SIG-M5 treated with dmso at 0.1 percent for 504 hours (cell line): Measurements from ENCODE around the gene ZBTB21.

Source experiments
- DNase-seq: peaks from one replicate; lab custom pipeline; 2025; ENCODE audit not compliant: unreplicated experiment; lab: John Stamatoyannopoulos, UW

Gene ZBTB21

DNA sequence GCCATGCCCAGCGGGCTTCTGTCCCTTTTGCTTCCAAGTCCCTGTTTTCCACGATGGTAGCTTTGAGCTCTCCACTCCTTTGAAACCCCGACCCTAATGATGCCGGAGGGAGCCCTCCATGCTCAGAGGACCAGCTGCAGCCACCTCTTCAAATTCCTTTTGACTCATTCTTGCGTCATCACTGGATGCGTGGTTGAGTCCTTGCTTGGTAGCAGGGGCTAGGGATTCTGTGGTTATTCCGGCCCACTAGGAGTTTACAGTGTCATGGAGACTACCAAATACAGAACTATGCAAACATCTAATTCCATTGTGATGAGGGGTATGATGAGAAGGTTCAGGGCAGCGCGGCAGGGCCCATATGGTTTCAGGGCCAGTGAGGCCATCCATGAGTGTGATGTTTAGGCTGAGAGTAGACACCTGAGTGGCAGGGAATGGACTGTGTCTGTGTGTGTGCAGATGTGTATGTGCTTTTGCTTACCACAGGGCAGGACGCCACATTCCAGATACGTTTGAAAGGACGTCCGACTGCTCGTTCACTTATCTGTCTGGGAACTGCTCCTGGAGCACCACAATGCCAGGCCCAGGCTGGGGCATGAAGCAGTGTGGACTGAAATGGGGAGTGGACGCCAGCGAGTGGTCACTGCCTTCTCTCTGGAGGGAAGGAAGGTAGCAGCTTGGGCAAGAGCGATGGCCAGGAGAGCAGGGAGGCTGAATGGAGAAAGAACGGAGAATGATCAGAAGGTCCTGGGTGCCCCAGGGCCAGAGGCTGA, 30.4 kb upstream of the ZBTB21 start:
- no peak for DNase-seq

DNA sequence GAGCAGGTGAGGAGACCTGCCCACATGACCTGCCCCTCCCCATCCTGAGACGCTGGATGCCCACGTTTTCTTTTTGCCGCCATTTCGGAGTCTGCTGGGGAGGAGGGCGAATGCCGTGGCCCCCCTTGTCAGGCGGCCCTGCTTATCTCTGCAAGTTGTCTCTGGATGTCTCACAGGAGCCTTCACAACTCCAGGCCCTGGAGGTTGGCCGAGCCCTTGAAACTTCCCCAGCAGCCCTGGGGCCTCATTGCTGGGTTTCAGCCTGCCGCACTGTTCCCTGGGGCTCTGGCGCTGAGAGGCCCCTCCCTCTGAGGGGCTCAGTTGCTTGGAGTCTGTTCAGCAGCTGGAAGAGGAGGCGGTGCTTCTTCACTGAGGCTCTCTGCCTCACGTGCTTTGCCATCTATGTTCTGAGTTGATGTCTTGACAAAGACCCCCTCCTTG, 29.8 kb upstream of the ZBTB21 start:
- no peak for DNase-seq

DNA sequence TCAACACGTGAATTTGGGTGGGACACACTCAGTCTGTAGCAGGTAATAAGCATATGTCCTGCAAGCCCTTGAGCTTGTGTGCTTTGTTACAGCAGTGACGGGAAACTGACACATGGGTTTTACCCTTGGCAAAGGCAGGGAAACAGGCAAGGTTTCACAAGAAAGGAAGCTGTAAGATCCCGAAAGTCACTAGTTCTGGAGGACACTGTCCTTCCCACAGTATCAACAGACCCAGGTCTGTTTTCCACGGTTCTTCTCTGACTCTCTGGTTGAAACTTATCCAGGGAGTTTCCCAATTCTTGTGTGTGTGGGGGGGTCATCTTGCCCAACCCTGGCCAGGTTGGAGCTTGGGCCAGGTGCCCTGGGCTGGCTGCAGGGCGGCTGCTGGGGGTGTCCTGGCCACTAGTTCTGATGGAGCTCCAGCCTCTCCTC, 29.3 kb upstream of the ZBTB21 start:
- no peak for DNase-seq

DNA sequence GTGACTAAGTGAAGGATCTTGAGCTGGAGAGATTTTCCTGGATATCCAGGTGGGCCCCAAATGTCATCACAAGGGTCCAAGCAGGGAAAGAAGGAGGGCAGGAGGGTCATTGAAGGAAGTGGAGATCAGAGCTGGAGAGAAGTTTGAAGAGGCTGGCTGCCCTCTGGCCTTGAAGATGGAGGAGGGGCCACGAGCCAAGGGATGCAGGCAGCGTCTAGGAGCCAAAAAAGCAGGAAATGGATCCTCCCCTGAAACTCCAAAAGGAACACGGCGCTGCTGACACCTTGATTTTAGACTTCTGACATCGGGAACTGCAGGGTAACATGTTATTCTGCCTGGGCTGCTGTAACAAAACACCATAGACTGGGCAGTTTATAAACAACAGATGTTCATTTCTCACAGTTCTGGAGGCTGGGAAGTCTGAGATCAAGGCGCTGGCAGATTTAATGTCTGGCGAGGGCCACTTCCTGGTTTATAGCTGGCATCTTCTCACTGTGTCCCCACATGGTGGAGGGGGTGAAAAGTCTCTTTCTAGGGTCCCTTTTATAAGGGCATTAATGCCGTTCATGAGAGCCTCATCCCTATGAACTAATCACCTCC, 28.8 kb upstream of the ZBTB21 start:
- DNase-seq = no peak

DNA sequence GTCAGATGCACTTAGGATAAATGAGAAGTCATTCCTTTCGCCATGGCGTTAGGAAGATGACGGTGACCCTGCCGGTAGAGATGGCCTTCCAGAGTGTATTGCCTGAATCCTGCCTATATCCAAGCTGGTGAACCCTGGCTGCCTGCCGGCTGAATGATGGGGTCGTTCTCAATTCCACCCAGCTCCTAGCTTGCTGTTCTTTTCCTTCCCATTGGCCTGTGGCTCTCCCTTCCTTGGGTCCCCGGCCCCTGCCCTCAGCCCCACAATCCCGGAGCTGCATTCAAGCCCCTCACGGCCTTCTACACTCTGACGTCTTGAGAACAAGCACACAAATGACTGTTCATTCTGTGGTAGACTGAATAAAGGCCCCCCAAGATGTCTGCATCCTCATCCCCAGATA, 28.2 kb upstream of the ZBTB21 start:
- no peak for DNase-seq

DNA sequence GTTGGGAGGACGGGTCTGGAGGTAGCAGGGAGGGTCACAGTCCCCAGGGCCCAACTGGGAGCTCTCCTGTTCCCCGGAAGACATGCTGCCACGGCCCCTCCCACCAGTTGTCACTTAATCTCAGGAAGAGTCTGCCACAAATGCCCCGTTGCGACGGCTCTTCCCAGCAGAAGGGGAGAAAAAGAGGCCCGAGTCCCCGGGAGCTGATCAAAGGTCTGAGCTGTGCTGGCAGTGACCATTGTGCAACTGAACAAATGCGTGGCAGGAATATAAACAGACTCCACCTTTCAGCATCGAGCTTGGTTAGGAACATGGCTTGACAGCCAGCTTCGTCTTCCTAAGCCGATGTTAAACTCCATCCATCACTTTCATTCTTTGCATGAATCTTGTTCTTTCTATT, 27.8 kb upstream of the ZBTB21 start:
- no peak for DNase-seq

DNA sequence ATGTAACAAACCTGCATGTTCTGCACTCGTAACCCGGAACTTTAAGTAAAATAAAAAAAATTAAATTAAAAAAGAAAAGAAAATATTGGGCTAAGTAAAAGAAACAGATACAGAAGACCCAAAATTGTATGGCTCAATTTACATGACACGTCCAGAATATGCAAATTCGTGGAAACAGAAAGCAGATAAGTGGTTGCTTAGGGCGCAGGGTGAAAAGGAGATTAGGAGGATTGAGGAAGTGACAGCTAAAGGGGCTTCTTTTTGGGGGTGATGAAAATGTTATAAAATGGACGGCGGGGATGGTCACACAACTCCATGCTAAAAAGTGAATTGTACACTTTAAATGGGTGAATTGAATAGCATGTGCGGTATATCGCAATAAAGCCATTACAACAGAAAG, 27.4 kb upstream of the ZBTB21 start:
- DNase-seq = no peak

DNA sequence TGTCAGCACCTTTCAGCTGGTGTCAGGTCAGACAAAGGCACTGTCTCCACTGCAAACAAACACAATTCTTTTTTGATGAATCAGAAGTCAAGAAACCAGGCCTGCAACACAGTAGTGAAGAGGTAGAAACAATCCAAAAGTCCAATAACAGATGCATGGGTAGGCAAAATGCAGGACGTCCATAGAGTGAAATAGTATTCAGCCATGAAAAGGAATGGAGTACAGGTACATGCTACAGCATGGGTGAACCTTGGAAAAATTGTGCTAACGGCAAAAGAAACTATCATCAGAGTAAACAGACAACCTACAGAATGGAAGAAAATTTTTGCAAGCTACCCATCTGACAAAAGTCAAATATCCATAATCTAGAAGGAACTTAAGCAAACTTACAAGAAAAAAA, 26.2 kb upstream of the ZBTB21 start:
- no peak for DNase-seq

DNA sequence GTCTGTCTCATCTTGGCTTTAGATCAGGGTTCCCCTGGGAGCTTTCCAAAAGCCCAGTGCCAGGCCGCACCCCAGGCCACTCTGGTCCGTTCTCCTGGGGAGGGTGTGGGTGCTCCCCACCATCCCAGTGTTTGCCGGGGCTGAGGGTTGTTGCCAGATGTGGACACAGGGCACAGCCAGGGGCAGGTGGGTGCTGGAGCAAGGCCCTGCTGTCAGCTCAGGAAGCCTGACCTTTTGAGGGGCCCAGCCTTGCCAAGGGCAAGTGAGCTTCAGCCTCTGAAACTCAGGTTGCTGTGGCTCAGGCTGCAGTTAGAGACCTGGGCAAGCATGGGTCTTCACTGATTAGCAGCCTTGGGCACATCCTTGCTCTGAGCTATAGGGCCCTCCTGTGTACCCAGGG, 22.8 kb upstream of the ZBTB21 start:
- DNase-seq = no peak

DNA sequence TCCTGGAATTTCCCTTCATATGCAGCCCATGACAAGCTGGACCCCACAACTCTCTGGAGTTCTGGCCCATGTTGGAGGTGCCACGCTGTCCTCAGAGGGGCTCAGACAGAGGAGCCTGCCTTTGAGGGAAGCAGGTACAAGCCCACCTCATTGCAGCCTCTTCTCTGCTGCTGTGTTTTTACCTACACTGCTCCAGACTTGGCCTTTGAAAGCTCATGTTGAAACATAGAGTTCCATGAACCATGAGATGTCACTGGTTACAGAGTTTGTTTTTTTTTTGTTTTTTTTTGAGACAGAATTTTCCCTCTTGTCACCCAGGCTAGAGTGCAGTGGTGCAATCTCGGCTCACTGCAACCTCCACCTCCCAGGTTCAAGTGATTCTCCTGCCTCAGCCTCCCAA, 22.1 kb upstream of the ZBTB21 start:
- DNase-seq = no peak

DNA sequence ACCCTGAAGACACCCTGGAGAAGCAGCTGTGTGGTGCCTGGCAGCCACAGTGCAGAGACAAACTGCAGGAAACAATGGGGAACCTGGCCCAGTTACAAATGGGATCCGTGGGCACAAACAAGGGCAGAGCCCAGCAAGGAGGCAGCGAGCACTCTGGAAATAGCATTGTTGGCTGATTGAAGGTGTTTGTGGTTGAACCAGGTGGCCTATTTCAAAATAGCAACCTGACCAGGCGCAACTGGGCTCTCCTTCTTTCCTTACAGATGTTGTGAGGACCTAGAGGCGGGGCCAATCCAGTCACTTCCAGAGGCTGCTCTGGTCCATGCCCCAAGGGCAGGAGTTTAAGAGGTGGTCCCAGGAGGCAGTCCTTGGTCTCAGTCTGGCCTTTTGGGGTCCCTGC, 21.7 kb upstream of the ZBTB21 start:
- DNase-seq = no peak

DNA sequence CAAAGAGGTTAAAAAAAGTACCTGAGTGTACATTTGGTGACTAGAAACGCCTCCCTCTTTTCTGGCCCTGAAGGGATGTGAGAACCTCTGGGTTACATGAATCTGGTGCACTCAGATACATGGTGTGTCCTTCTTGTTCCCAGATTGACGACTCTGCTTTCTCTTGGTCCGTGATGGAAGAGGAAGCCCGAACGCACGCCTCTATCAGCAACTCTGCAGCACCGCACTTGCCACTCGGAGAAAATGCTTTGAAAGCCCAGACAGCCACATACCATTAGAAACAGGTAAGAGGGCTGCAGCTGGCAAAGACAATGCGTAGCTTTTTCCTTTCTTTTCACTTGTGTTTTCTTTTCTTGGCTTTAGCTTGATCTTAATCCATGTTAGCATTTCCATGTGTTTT, 21.1 kb upstream of the ZBTB21 start:
- no peak for DNase-seq

DNA sequence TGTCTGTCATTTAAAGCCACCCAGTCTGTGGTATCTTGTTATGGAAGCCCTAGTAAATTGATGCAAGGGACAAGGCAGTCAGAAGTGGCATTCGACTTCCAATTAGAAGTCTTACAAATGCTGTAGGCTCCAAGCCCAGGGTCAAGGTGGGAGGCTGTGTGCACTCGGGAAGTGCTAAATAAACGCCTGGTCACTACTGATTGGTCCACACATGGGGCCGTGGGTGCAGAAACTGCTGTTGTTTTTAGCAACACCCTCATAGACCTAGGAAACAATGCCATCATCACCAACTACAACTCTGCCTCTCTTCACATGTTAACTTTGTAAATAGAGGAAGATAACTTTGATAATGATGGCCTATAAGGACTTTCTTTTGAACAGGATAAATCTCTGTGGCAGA, 20.2 kb upstream of the ZBTB21 start:
- no peak for DNase-seq

DNA sequence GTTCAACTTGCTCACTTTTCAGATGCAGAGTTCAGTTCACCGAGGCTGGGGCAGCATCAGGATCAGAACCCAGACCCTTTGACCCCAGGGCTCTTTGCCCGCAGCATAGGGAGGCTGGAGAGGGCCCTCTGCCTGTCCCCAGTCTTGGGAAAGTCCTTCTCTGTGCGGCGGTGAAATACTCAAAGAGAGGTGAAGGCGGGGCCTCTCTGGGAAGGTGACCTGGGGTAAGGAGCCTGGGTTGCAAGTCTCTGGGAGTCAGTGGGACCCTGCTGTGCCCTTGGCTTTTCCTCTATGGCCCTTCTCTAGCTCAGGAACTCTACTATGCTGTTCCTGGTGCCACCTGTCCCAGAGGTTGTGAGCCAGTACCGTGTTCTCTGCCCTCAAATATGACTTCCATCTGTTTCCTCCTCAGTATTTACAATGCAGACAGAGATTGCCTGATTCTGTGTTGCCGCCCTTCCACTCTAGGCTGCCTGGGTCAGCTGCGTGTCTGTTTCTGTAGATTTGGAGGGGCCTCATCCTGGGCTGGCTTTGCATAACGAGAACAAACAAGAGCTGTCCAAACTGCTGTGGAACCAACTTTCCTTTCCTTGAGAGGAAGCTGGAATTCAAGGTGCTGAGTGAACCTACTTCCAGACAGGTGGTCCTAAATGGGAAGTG, 18.7 kb upstream of the ZBTB21 start:
- DNase-seq = no peak

DNA sequence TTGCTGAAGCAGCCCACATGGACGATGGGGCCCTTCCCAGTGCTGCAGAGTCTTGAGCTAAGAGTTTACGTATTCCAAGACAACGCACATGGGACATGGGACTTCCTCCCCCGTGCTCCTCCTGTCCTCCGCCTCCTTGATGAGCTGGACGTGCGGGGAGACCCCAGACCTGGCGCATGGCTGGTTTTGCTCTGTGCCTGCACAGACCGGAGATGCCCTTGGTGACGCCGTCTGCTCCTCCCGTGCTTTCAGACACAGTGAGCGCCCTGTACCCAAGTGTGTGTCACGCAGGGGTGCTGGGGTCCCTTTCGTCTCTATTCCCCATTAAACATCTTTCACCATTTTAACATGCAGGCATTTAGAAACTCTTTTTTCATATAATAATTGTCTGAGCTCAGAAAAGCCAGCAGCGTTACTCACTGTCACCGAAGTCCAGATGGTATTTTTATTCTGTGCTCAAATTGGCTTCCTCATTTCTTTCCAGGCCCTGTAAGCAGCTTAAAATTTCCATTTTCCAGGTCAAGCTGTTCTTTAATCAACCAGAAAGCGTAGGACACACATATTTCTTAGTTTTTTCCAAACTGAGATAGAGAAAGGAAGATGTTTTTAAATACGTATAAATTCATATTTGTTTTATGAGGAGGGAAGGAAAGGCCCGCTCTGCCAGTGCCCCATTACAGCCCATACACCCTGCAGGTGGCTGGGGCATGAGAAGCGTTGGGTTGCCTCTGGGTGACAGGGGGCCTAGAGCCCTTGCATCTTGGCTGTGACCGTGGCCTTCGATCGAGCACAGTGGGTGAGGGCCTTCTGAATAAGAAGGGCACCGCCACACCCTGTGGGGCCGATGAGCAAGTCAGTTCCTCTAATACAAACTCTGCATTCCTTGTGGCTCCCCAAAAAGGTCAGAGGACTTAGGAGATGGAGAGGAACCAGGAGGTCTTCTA, 17.9 kb upstream of the ZBTB21 start:
- DNase-seq = no peak

DNA sequence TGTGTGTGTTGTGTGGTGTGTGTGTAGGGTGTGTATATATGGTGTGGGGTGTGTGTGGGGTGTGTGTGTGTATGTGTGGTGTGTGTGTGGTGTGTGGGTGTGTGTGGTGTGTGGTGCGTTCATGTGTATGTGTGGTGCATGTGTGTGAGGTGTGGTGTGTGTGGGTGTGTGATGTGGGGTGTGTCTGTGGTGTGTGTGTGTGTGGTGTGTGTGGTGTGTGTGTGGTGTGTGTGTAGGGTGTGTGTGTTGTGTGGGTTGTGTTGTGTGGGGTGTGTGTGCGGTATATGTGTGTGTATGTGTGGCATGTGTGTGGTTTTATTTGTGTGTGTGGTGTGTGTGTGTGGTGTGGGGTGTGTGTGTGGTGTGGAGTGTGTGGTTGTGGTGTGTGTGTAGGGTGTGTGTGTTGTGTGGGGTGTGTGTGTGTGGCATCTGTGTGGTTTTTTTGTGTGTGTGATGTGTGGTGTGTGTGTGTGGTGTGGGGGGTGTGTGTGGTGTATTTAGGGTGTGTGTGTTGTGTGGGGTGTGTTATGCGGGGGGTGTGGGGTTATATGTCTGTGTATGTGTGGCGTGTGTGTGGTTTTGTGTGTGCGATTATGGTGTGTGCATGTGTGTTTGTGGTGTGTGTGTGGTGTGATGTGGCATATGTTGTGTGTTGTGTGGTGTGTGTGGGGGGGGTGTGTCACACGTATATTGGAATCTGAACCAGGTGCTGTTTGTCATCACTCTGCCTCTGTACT, 17.1 kb upstream of the ZBTB21 start:
- DNase-seq = no peak

DNA sequence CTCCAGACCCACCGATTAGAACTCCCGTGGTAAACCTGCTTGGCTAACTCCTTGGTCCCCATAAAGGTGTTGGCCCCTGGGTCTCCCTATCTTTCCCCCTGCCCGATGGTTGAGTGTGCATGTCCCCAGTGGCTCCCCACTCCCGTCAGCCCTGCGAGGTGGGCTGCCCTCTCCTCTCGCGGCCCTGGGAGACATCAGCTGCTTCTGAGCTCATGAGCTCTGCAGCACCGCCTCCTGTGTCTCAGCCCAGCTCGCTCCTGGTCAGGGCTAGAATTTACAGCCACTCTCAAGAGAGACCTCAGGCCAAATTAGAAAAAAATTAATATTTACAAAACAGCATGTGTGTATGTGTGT, 15.9 kb upstream of the ZBTB21 start:
- no peak for DNase-seq

DNA sequence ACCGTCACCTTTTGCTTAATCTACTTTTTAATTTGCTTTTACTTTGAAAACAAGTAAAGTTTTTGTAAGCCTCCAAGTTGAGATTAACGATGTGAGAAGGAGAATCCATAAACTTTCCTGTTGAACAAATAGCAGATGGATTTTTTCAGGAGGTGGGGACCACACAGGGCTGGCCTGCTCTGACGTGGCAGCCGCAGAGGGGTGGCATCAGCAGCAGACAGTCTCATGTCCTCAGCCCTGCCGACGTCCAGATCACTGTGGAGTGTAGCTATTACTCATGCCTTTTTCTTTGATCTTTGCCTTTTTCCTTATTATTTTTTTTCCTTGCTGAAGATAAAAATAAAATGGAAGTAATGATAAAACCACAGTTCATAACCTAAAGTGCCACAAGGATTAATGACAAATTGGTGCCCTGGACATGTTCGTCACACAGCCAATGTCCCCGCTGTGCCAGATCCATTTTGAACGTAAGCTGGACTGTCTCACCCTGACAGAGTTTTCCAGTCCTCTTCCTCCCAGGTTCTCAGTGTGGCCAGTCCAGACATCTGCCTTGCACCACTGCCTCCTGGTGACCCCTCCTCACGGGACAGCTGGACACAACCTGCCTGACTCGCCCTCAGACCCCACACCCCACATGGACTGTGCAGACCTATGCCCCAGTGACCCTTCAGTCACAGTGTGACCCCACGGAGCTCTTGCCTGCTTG, 15.4 kb upstream of the ZBTB21 start:
- no peak for DNase-seq

DNA sequence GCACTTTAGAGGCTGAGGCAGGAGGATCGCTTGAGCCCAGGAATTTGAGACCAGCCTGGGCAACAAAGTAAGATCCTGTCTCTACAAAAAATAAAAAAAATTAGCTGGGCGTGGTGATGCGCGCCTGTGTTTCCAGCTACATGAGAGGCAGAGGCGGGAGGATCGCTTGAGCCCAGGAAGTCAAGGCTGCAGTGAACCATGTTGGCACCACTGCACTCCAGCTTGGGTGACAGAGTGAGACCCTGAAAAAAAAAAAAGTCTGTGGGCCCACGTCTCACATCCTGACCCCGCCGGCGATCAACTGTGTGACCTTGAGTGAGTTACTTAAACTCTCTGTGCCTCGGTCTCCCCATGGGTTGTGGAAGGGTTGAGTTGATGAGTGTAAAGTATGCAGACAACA, 12.7 kb upstream of the ZBTB21 start:
- no peak for DNase-seq

DNA sequence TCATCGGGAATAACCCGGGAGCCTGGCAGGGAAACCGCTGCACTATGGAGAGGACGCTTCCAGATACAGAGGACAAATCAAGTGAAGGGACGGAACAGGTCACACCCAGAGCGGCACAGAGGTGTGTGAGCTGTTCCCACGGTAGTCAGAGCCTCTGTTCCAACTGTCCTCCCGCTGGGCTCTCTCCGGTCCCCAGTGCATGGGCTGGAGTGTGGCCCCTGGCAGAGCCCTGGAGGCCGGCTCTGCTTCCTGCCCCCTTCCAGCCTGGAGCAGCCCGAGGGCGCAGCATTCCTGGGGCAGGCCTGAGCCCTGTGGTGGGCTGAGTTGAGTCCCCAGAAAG, 11.9 kb upstream of the ZBTB21 start:
- no peak for DNase-seq
